Transverse colon (tissue), 4 donors: ENCODE results near the gene PRKAR1B. TPM values are rescaled to one million over a fixed set of nuclear protein-coding genes. Genes with fewer than 3 reads are reported as not detected.

Experiments used
- DNase-seq: peaks from one replicate; pipeline ENCODE4 v3.0.0-alpha.2; 2019
- H3K27ac ChIP-seq, 4 donors: fragments of 200-600 bp; sonication (generic); 2 replicates each; pipeline ENCODE4 v1.5.1; 2016 to 2018; ENCODE audit warnings: inconsistent platforms in 4 of 4
- H3K27me3 ChIP-seq: fragments of 200-600 bp; sonication (generic); 2 replicates; pipeline ENCODE4 v1.5.1; 2017; ENCODE audit warnings: inconsistent platforms
- H3K36me3 ChIP-seq, 4 donors: fragments of 200-600 bp; sonication (generic); 2 replicates each; pipeline ENCODE4 v1.5.1; 2017 to 2019; ENCODE audit warnings: inconsistent platforms in 4 of 4
- H3K4me1 ChIP-seq, 4 donors: fragments of 200-600 bp; sonication (generic); 2 replicates each; pipeline ENCODE4 v1.5.1; 2017 to 2020; ENCODE audit warnings: inconsistent platforms in 4 of 4
- H3K4me3 ChIP-seq, 4 donors: fragments of 200-600 bp; sonication (generic); 1 replicate in 1 of 4; 2 replicates in 3 of 4; pipeline versions ENCODE4 v1.5.1 to v1.6.1; 2017 to 2019; ENCODE audit warnings: inconsistent platforms in 4 of 4
- H3K9me3 ChIP-seq, 2 donors: fragments of 200-600 bp; sonication (generic); 2 replicates each; pipeline ENCODE4 v1.5.1; 2017 to 2019; ENCODE audit warnings: inconsistent platforms in 2 of 2
- EP300 ChIP-seq: sonication (generic); formaldehyde crosslinking; IDR thresholded peaks from one replicate; pipeline ENCODE4 v1.6.1; 2017; ENCODE audit warnings: antibody characterized with exemption, low read depth
- POLR2A ChIP-seq: fragments of 450-650 bp; IDR thresholded peaks from one replicate; pipeline ENCODE4 v1.6.1; 2016; ENCODE audit warnings: antibody characterized with exemption, mild to moderate bottlenecking, moderate library complexity
- POLR2AphosphoS5 ChIP-seq, 3 donors: sonication (generic); formaldehyde crosslinking; IDR thresholded peaks; one replicate each; pipeline ENCODE4 v1.6.1; 2016; ENCODE audit warnings: antibody characterized with exemption in 3 of 3
- WGBS, 2 donors: methylation state at CpG; one replicate each; pipeline ENCODE4 v1.1.5; 2018; ENCODE audit warnings: low coverage in 1 of 2; 5-methylcytosine and 5-hydroxymethylcytosine counted together
- in situ Hi-C, 4 donors: fragments of 200-750 bp; cut with MboI; loops; one replicate each; pipeline versions ENCODE4 v1.15.0 to v1.15.1; 2017; ENCODE audit warnings: low sequenced_read_pairs in 3 of 4, low pct_ligation_motif_present in 1 of 4, low pct_unique_long_range_greater_than_20kb in 1 of 4
- intact Hi-C: fragments of 100-400 bp; cut with DNase I; formaldehyde crosslinking; loops from one replicate; pipeline ENCODE4 v1.15.1; 2023; ENCODE audit warnings: low total_unique reads
- total RNA-seq, 4 donors: library from RNA; depleted of rRNA; stranded (reverse); fragments of >200 nt; gene quantifications; one replicate each; pipeline ENCODE4 v1.1.0, GENCODE V29; 2016
- TF ChIP-seq, protein P1 (sequence below), 5 experiments: fragments of 200-600 bp in 3 of 5; fragments of 450-650 bp in 2 of 5; sonication (generic) in 3 of 5; IDR thresholded peaks; 1 replicate in 2 of 5; 2 replicates in 3 of 5; pipeline ENCODE4 v1.5.1; 2016 to 2017; ENCODE audit warnings: antibody characterized with exemption in 5 of 5, inconsistent platforms in 3 of 5, mild to moderate bottlenecking in 2 of 5, moderate library complexity in 1 of 5

PRKAR1B gene
- total RNA-seq, 4 donors from 2014 or later: 15.7 to 53.9 (median 16.9) TPM

DNA sequence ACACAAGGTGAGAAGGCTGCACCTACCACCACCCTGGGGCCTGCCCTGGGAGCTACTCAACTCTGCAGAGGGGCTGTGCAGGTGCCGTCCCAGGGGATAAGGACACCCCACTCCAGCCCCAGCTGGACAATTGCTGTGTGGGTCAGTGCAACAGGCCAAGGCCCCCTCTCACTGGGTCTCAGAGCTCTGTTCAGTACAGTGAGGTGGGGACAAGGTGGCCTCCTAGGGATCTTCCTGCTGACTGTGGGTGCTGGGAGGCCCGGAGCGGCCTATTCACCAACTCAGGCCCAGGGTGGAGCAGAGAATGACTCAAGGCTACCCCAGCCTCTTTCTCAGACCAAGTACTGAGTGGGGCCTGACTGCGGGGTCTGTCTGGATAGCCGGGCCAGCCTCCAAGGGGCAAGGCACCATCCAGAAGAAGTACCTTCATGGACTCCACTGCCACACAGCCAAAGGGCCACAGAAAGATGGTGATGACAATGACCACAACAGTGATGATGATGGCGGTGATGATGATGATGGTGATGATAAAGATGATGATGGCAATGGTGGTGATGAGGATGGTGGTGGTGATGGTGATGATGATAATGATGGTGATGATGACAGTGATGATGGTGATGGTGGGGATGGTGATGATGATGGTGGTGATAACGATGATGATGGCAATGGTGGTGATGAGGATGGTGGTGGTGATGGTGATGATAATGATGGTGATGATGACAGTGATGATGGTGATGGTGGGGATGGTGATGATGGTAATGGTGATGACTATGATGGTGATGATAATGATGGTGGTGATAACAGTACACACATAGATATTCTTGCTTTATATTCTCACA is 60.4 kb downstream of the PRKAR1B start:
- Histone ChIP-seq H3K9me3 (no peaks in the 10 kb centered on the region), H3K4me1 (peaks cover 7 to 35% (median 19%) of the 10 kb centered on the region in 4 donors), H3K27me3 (no peaks in the 10 kb centered on the region), H3K27ac (peak overlapping the region; percentile 60 to 88 (median 72)), H3K36me3 (no peaks in the 10 kb centered on the region), H3K4me3 (no peak overlapping the region)
- WGBS, 2 donors: 88 to 92% methylated on average over 2 to 7 of the region's 7 CpGs
- in situ Hi-C loops: no loop called here
- DNase-seq: no peak
- intact Hi-C loops: no loop called here
- TF ChIP-seq, protein P1, sequence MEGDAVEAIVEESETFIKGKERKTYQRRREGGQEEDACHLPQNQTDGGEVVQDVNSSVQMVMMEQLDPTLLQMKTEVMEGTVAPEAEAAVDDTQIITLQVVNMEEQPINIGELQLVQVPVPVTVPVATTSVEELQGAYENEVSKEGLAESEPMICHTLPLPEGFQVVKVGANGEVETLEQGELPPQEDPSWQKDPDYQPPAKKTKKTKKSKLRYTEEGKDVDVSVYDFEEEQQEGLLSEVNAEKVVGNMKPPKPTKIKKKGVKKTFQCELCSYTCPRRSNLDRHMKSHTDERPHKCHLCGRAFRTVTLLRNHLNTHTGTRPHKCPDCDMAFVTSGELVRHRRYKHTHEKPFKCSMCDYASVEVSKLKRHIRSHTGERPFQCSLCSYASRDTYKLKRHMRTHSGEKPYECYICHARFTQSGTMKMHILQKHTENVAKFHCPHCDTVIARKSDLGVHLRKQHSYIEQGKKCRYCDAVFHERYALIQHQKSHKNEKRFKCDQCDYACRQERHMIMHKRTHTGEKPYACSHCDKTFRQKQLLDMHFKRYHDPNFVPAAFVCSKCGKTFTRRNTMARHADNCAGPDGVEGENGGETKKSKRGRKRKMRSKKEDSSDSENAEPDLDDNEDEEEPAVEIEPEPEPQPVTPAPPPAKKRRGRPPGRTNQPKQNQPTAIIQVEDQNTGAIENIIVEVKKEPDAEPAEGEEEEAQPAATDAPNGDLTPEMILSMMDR (IDR thresholded peaks at IDR 0.05): no peak
- no peak for TF ChIP-seq POLR2AphosphoS5 (IDR thresholded peaks at IDR 0.05)
- TF ChIP-seq EP300: no peak
- TF ChIP-seq POLR2A: no peak

DNA sequence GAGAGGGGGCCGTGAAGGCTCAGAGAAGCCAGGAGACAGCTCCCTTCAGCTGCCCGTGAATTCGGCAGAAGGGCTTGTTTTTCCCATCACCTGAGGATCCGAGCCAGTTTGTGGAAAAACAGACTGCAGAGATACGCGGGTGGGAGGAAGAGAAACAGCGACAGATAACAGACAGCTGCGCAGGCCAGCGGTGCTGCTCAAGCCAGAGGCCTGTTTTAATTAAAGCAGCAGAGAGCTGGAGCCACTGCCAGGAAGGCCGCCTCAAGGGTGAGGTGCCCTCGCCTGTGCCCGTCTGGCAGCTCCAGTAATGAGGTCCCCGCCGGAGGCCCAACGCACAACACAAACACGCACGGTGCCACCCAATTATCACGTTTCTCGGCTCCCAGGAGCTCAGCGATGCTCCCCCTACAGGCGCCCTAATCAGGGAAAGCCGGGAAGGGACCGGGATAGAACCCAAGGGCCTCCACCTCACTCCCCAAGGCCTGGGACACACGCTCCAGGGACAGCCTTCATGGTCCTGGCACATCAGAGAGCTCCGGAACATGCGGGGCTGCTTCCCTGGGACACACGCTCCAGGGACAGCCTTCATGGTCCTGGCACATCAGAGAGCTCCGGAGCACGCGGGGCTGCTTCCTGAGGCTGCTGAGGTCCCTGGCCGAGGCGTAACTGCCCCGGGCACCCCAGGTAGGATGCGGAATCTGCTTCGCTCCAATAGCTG is 61.2 kb downstream of the PRKAR1B start:
- Histone ChIP-seq H3K27me3 (no peaks in the 10 kb centered on the region), H3K27ac (peak overlapping the region; percentile 60 to 88 (median 72)), H3K4me3 (no peak overlapping the region), H3K9me3 (no peaks in the 10 kb centered on the region), H3K4me1 (peaks cover 7 to 35% (median 19%) of the 10 kb centered on the region in 4 donors), H3K36me3 (no peaks in the 10 kb centered on the region)
- in situ Hi-C loops (no loop called here), intact Hi-C loops (no loop called here)
- WGBS, 2 donors: 66 to 75% methylated on average over 7 to 34 of the region's 35 CpGs
- no peak for TF ChIP-seq EP300
- no peak for TF ChIP-seq POLR2A
- TF ChIP-seq, protein P1 (IDR thresholded peaks at IDR 0.05): no peak
- TF ChIP-seq POLR2AphosphoS5 (IDR thresholded peaks at IDR 0.05): no peak
- DNase-seq: no peak

DNA sequence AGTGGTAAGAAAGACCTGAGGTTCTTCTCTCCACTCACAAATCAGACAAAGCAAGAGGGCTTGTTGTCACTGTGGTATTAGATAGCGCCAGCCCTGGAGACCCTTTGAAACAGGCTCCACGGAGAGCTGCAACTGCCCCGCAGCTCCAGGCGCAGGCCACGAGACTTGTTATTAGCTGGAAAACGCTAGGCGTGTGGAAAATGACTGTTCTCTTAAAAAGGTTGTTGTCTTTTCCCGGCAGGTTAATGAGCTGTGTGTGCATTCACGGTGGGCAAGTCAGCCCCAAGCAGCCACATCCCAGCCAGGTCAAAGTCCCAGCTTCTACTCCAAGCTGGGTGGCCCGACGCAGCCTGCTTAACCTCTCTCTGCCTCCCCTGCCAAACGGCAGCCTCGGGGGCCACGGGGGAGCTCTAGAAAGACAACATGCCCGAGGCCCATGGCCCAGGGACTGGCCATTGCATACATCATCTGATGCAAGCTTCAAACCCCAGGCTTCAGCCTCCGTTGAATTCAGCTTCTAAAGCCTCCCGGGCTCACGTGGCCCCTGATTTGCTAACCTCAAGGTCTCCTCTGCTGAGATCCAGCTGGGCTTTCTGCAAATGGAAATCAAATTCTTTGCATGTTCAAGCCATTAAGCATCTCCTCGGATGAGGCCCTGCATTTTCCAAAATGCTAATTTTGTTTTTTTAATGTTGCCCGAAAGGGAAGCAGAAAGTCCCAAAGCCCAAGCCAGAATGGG is 61.9 kb downstream of the PRKAR1B start:
- Histone ChIP-seq H3K27ac (peak overlapping the region; percentile 60 to 88 (median 72)), H3K9me3 (no peaks in the 10 kb centered on the region), H3K27me3 (no peaks in the 10 kb centered on the region), H3K4me1 (peaks cover 7 to 35% (median 19%) of the 10 kb centered on the region in 4 donors), H3K36me3 (no peaks in the 10 kb centered on the region), H3K4me3 (no peak overlapping the region)
- intact Hi-C loops (no loop called here), in situ Hi-C loops (no loop called here)
- DNase-seq: no peak
- WGBS, 2 donors: 61 to 80% methylated on average over 2 to 20 of the region's 20 CpGs
- TF ChIP-seq, protein P1 (IDR thresholded peaks at IDR 0.05): no peak
- TF ChIP-seq POLR2A (no peak), EP300 (no peak), POLR2AphosphoS5 (IDR thresholded peaks at IDR 0.05) (no peak)

DNA sequence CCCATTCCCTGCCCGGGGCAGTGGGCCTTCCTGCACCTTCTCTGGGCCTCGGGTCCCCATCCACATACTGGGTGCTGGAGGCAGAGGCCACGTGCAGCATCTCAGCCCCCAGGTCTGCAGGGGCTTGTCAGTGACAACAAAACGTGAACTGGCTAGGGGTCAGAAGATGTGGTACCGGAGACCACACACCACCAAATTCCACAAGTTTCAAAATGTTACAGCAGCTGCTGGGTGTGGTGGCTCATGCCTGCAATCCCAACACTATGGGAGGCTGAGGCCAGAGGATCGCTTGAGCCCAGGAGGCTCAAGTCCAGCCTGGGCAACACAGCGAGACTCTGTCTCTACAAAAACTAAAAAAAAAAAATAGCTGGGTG is 62.7 kb downstream of the PRKAR1B start:
- TF ChIP-seq, protein P1 (IDR thresholded peaks at IDR 0.05): no peak
- TF ChIP-seq POLR2A: no peak
- TF ChIP-seq EP300: no peak
- no peak for TF ChIP-seq POLR2AphosphoS5 (IDR thresholded peaks at IDR 0.05)
- Histone ChIP-seq H3K4me3 (no peak overlapping the region), H3K9me3 (no peaks in the 10 kb centered on the region), H3K36me3 (no peaks in the 10 kb centered on the region), H3K27me3 (no peaks in the 10 kb centered on the region), H3K27ac (peak overlapping the region in 3 of 4 donors; percentile 66 to 88 (median 77)), H3K4me1 (peaks cover 7 to 35% (median 19%) of the 10 kb centered on the region in 4 donors)
- DNase-seq: no peak
- in situ Hi-C loops (no loop called here), intact Hi-C loops (no loop called here)
- 89% methylated on average over 7 of the region's 7 CpGs; no CpG with 5 or more reads in 1 of the 2 donors for WGBS, 2 donors
